Lower lobe of right lung (tissue), 2 donors: ENCODE data around the gene AGTR1. TPM values are rescaled to one million over a fixed set of nuclear protein-coding genes. Genes with fewer than 3 reads are reported as not detected.

Source experiments
- ATAC-seq, 2 donors: fragments of 200-7000 bp; cut with Tn5 transposase; one replicate each; pipeline ENCODE4 v1.9.1; 2020 to 2022; ENCODE audit warnings: mild to moderate bottlenecking in 2 of 2, moderate library complexity in 2 of 2
- DNase-seq: peaks from one replicate; pipeline ENCODE4 v3.0.0-alpha.2; 2020
- H3K27ac ChIP-seq: fragments of 200-600 bp; one replicate; pipeline ENCODE4 v1.8.0; 2022
- H3K27me3 ChIP-seq: fragments of 200-600 bp; one replicate; pipeline ENCODE4 v1.8.0; 2022; ENCODE audit warnings: low read depth
- H3K36me3 ChIP-seq: fragments of 200-600 bp; one replicate; pipeline ENCODE4 v1.8.0; 2022; ENCODE audit warnings: mild to moderate bottlenecking
- H3K4me1 ChIP-seq: fragments of 200-600 bp; one replicate; pipeline ENCODE4 v1.8.0; 2022
- H3K4me3 ChIP-seq: fragments of 200-600 bp; one replicate; pipeline ENCODE4 v1.8.0; 2022; ENCODE audit warnings: mild to moderate bottlenecking
- H3K9me3 ChIP-seq: fragments of 200-600 bp; one replicate; pipeline ENCODE4 v1.8.0; 2022
- intact Hi-C: fragments of 100-400 bp; cut with DNase I; formaldehyde crosslinking; loops from one replicate; pipeline ENCODE4 v1.11.0; 2022
- long read RNA-seq: library from polyadenylated mRNA; unstranded; transcript quantifications from one replicate; pipeline ENCODE4 v2.0.0, GENCODE V29; 2021
- total RNA-seq: library from RNA; stranded (reverse); fragmentation: NEBNext Ultra II Directional; extraction: Animal tissue kit (Norgen Biotek cat#: 25700); gene quantifications from one replicate; pipeline ENCODE4 v1.2.1, GENCODE V29; 2021
- TF ChIP-seq, protein P1 (sequence below): fragments of 200-600 bp; IDR thresholded peaks from one replicate; pipeline ENCODE4 v1.8.0; 2022; ENCODE audit warnings: antibody characterized with exemption, mild to moderate bottlenecking
- donor health status: DM: no; HTN: yes; CAD: no; lungs with severe emphysema.

Gene AGTR1
- total RNA-seq = 10.8 TPM
- long read RNA-seq, transcript AGTR1-209 (2 exons, 2,359 nt) = major isoform, 14 of 23 reads
- long read RNA-seq, transcript AGTR1-201 (3 exons, 2,356 nt) = minor isoform, 7 of 23 reads
- long read RNA-seq, partial matches to known transcripts = 0 of 23 reads
- long read RNA-seq, other reads (novel, unspliced or antisense) = 2 of 23 reads

DNA sequence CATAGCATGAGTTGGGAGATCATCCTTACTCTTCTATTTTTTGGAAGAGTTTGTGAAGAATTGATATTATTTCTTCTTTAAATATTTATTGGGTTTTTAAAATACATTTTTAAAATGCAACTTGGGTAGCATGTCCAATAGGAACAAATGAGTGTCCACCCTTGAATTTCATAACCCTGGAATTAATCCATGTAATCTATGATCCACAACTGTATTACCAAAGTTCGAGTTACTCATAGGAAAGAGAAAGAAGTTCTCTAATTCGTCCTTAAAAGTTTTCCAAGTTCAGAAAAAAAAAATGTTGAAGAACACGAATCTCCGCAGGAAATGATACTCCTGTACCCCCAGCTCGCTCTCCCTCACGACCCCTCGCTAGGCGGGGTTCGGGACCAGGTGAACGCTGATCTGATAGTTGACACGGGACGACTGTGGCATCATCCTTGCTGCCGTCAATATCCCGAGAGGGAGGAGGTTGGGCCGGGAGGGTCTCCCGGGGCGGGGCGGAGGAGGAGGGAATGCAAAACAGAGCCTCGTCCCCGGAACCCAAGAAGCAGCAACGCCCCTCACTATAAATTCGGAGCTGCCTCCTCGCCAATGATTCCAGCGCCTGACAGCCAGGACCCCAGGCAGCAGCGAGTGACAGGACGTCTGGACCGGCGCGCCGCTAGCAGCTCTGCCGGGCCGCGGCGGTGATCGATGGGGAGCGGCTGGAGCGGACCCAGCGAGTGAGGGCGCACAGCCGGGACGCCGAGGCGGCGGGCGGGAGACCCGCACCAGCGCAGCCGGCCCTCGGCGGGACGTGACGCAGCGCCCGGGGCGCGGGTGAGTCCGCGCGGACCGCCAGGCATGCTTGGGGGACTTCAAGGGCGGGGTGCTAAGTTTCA lies at the start of gene AGTR1:
Gene AGTR1, plus strand, starts transcription at position 598 of the 884 bp plus-strand sequence. CDS start 43,133 bp downstream, outside the sequence.
- Histone ChIP-seq H3K4me1 (no peaks in the 10 kb centered on the region), H3K27me3 (peaks cover 14% of the 10 kb centered on the region), H3K27ac (peak within 1 kb of the TSS; percentile 48), H3K9me3 (no peaks in the 10 kb centered on the region), H3K36me3 (no peaks in the 10 kb centered on the region), H3K4me3 (peak within 1 kb of the TSS; percentile 53)
- ATAC-seq (peak; percentile 69 to 70), DNase-seq (peak; percentile 45)
- intact Hi-C loops = no loop called here
- TF ChIP-seq, protein P1, sequence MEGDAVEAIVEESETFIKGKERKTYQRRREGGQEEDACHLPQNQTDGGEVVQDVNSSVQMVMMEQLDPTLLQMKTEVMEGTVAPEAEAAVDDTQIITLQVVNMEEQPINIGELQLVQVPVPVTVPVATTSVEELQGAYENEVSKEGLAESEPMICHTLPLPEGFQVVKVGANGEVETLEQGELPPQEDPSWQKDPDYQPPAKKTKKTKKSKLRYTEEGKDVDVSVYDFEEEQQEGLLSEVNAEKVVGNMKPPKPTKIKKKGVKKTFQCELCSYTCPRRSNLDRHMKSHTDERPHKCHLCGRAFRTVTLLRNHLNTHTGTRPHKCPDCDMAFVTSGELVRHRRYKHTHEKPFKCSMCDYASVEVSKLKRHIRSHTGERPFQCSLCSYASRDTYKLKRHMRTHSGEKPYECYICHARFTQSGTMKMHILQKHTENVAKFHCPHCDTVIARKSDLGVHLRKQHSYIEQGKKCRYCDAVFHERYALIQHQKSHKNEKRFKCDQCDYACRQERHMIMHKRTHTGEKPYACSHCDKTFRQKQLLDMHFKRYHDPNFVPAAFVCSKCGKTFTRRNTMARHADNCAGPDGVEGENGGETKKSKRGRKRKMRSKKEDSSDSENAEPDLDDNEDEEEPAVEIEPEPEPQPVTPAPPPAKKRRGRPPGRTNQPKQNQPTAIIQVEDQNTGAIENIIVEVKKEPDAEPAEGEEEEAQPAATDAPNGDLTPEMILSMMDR = no peak

DNA sequence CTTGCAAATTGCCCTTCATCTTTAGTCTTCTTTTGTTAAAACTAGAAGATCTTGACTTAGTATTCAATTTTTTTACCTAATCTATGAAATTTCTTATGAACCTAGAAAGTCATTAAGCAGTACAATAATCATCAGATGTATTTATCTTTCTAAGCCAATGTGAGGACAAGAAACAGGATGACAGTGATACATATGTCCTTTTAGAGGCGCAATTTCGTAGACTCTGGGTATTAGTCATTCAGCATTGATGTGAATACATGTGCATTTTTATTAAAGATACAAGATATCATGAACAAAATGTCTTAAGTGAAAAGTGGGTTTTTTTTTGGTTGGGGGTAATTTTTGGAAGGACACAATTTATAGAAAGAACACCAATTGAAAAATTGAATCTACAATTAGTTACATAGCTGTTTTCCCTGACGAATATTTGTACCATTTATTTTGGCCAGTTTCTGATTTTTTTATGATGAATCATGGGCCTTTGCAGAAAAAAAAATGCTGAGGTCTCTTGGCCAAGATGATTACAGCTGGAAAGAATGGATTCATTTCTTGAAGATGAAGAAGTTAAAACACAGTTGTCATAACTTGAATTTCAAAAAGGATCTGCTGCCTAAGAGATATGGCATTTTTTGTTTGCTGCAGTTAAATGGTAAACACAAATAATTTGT lies 48.9 kb upstream of the AGTR1 start:
- TF ChIP-seq, protein P1 = no peak
- no peak overlapping the region for H3K4me3 ChIP-seq
- no peaks in the 10 kb centered on the region for H3K9me3 ChIP-seq
- no peaks in the 10 kb centered on the region for H3K27me3 ChIP-seq
- ATAC-seq (no peak), DNase-seq (no peak)
- intact Hi-C loops = no loop called here
- H3K36me3 ChIP-seq = no peaks in the 10 kb centered on the region
- no peak overlapping the region for H3K27ac ChIP-seq
- H3K4me1 ChIP-seq = peaks cover 8% of the 10 kb centered on the region

DNA sequence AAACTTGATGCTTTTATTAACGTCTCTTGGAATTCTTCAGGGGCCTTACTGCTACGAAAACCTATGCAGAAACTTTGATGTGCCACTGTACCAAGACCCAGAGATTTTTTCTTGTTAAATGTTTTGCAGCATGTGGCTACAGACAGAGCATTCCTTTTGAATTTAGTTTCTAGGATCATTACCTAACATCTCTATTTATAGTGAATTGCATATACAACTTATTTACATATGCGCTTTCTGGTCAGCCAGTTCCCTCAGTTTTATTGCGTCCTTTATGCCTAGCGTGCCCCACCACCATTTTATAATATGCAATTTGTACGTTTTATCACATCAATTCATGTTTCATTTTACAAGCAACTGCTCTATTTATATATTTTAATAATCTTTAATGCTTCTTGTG lies 46.2 kb upstream of the AGTR1 start:
- DNase-seq (no peak), ATAC-seq (no peak)

DNA sequence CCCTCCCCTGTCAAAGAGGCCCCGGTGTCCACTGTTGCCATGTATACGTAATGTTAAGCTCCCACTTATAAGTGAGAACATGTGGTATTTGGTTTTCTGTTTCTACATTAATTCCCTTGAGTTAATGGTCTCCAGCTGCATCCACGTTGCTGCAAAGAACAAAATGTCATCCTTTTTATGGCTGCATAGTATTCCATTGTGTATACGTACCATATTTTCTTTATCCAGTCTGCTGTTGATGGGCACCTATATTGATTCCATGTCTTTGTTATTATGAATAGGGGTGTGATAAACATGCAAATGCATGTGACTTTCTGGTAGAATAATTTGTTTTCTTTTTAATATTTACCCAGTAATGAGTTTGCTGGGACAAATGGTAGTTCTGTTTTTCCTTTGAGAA lies 43.3 kb upstream of the AGTR1 start:
- Histone ChIP-seq H3K9me3 (no peaks in the 10 kb centered on the region), H3K27me3 (no peaks in the 10 kb centered on the region), H3K36me3 (no peaks in the 10 kb centered on the region), H3K4me1 (no peaks in the 10 kb centered on the region), H3K4me3 (no peak overlapping the region), H3K27ac (no peak overlapping the region)
- intact Hi-C loops = no loop called here
- TF ChIP-seq, protein P1 = no peak
- ATAC-seq (no peak), DNase-seq (no peak)

More for the DNA sequence above, 46.2 kb upstream of the AGTR1 start:
- Histone ChIP-seq H3K27ac (no peak overlapping the region), H3K4me1 (peaks cover 8% of the 10 kb centered on the region), H3K27me3 (no peaks in the 10 kb centered on the region), H3K4me3 (no peak overlapping the region), H3K9me3 (no peaks in the 10 kb centered on the region), H3K36me3 (no peaks in the 10 kb centered on the region)
- intact Hi-C loops = no loop called here
- TF ChIP-seq, protein P1 = no peak

DNA sequence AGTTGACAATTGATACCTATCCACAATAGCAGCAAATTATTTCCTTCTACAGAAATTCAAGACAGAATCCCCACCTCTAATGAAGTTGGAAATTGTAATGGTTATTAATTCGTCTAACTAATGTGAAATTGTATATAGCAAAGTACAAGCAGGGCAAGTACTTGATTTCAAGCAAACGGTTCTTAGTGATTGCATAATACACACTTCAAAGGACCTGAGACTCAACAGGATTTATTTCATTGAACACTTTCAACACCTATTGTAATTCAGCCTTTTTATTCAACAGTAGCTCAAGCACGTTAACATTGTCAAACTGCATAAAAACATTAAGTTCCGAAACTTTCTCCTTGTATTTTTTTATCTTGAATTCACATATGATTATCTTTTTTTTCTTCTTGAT lies 40.2 kb upstream of the AGTR1 start:
- no peaks in the 10 kb centered on the region for H3K9me3 ChIP-seq
- no peaks in the 10 kb centered on the region for H3K27me3 ChIP-seq
- TF ChIP-seq, protein P1 = no peak
- no peak overlapping the region for H3K27ac ChIP-seq
- no peak overlapping the region for H3K4me3 ChIP-seq
- DNase-seq (no peak), ATAC-seq (no peak)
- no peaks in the 10 kb centered on the region for H3K36me3 ChIP-seq
- intact Hi-C loops = no loop called here
- no peaks in the 10 kb centered on the region for H3K4me1 ChIP-seq
